Right lobe of liver (tissue), 4 donors: Measurements from ENCODE around the gene PDGFB.

Experiments
- CTCF ChIP-seq, 4 donors: fragments of 200-600 bp in 3 of 4; fragments of 450-650 bp in 1 of 4; IDR thresholded peaks; one replicate each; pipeline versions ENCODE4 v1.5.1 to v1.8.0; 2016 to 2022; ENCODE audit warnings: antibody characterized with exemption in 4 of 4, mild to moderate bottlenecking in 2 of 4
- POLR2A ChIP-seq: fragments of 450-650 bp; IDR thresholded peaks from one replicate; pipeline ENCODE4 v1.6.1; 2017; ENCODE audit warnings: antibody characterized with exemption, mild to moderate bottlenecking
- donor health status: DM: no; HTN: no; CAD: no.
- donor health status: DM: no; HTN: no; CAD: no.
- donor health status: DM: no; HTN: yes; CAD: no.

GRCh38 chr22:39248254-39248653 lies 3.5 kb upstream of the PDGFB start:
- TF ChIP-seq CTCF (IDR thresholded peaks at IDR 0.05), result no peak
- TF ChIP-seq POLR2A, result no peak
